NB4 (cell line): ENCODE results near the gene TSNAX.

ENCODE experiments used
- CTCF ChIP-seq: IDR thresholded peaks from one replicate; pipeline ENCODE4 v1.5.1; 2012; ENCODE audit warnings: low read depth, low read length
- MAX ChIP-seq: IDR thresholded peaks from 2 replicates; pipeline ENCODE4 v1.6.1; 2011; ENCODE audit warnings: low read depth, low read length
- MYC ChIP-seq: IDR thresholded peaks from 2 replicates; pipeline ENCODE4 v1.6.1; 2011; ENCODE audit warnings: low read depth, low read length
- POLR2A ChIP-seq: IDR thresholded peaks from 2 replicates; pipeline ENCODE4 v1.6.1; 2011; ENCODE audit warnings: mild to moderate bottlenecking; ENCODE audit not compliant: insufficient read length; ENCODE audit errors: extremely low read depth

- TF ChIP-seq CTCF (no peak), MAX (no peak), POLR2A (no peak), MYC (no peak)
Observed at GRCh38 chr1:231606712-231607111, 78.2 kb downstream of the TSNAX start.
